HepG2 (cell line): ENCODE results near the gene NTMT1. TPM values are rescaled to one million over a fixed set of nuclear protein-coding genes. Genes with fewer than 3 reads are reported as not detected.

Experiments used
- BRD4 ChIP-seq: sonication (generic); formaldehyde crosslinking; IDR thresholded peaks from 2 replicates; pipeline ENCODE4 v1.4.0; 2020; ENCODE audit warnings: missing genetic modification reagents
- KLF9 ChIP-seq: IDR thresholded peaks from 2 replicates; pipeline ENCODE4 v1.6.1; 2016; ENCODE audit warnings: low read depth
- RBFOX2 ChIP-seq: fragments of 200-400 bp; formaldehyde crosslinking; IDR thresholded peaks from 2 replicates; pipeline ENCODE4 v1.6.1; 2017; ENCODE audit warnings: low read depth, mild to moderate bottlenecking, low read length
- SMARCC2 ChIP-seq: fragments of 450-650 bp; IDR thresholded peaks from 2 replicates; pipeline ENCODE4 v1.6.1; 2017; ENCODE audit warnings: antibody characterized with exemption, mild to moderate bottlenecking
- TMF1 ChIP-seq: sonication (generic); formaldehyde crosslinking; IDR thresholded peaks from 2 replicates; pipeline ENCODE4 v1.8.1; 2022; ENCODE audit warnings: low read depth, missing genetic modification reagents
- ZNF234 ChIP-seq: sonication (generic); formaldehyde crosslinking; conservative IDR thresholded peaks from 2 replicates; pipeline ENCODE4 v1.5.1; 2020; ENCODE audit warnings: mild to moderate bottlenecking, missing genetic modification reagents
- ZNF589 ChIP-seq: sonication (generic); formaldehyde crosslinking; conservative IDR thresholded peaks from 2 replicates; pipeline ENCODE4 v1.8.0; 2022; ENCODE audit warnings: mild to moderate bottlenecking, moderate library complexity, missing genetic modification reagents
- polyA plus RNA-seq, 8 experiments: library from polyadenylated mRNA; depleted of rRNA in 3 of 8; stranded (reverse) in 7 of 8; unstranded in 1 of 8; fragments of >200 nt; fragmentation: Illumina TruSeq in 4 of 8; extraction: Trizol in 4 of 8; gene quantifications; 2 replicates each; pipeline versions ENCODE4 v1.2.1 to v1.2.3, GENCODE V29; 2011 to 2016; ENCODE audit warnings: low read depth in 4 of 8, missing spikeins in 1 of 8, mixed read lengths in 1 of 8; ENCODE audit not compliant: insufficient read depth in 1 of 8
- total RNA-seq, 5 experiments: library from RNA; depleted of rRNA; stranded (reverse); fragments of >200 nt; fragmentation: Illumina TruSeq; extraction: Trizol; gene quantifications; 2 replicates each; pipeline ENCODE4 v1.2.3, GENCODE V29; 2016; ENCODE audit warnings: low read depth in 1 of 5
- TF ChIP-seq, protein P1 (sequence below): fragments of 450-650 bp; IDR thresholded peaks from 2 replicates; pipeline ENCODE4 v1.6.1; 2016
- TF ChIP-seq, protein P2 (sequence below): sonication (generic); formaldehyde crosslinking; IDR thresholded peaks from 2 replicates; pipeline ENCODE4 v1.5.0; 2020; ENCODE audit warnings: missing genetic modification reagents

NTMT1 gene
- total and polyA plus RNA-seq, 2 of the 13 experiments (the other 11 are each of a cell fraction or from before 2014, with no cell fraction given) = 49.1 to 53.8 TPM

DNA sequence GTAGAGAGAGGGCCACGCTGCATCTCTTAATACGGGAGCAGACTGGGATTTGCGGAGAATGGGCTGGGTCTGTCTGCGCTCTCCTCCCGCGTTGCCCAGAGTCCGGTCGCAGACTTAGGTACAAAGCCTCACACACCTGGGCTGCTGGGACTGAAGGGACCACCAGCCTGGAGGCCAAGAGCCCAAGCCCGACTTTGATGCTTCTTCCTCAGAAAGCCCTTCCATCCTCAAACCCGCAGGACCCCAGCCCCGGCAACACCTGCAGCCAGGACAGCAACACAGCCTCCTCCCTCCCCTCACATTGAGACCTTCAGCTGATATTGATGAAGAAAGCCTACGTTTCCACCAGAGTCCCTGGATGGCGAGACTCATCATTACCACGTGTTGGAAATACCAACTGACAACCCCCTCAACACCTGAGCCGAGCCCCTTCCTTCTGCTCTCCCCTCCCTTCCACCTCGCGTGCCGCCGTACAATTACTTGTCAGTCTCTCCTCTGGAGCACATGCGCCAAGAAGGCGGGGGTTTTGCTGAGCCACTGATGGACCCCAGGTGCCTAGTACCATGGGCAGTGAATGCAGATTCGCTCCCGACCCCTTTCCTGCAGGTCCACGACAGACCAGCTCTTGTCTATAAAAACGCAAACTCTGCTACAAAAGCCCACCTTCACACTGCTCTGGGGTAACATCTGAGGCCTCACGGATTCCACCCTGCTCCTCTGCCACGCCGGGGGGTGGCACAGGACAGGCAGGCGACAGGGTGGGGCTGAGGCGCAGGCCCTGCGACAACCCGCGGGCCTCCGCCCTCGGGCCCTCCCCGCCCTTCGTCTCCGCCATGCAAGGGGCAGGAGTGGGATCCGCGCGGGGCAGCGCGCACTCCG lies 15.1 kb downstream of the NTMT1 start (continued):
- TF ChIP-seq, protein P1, sequence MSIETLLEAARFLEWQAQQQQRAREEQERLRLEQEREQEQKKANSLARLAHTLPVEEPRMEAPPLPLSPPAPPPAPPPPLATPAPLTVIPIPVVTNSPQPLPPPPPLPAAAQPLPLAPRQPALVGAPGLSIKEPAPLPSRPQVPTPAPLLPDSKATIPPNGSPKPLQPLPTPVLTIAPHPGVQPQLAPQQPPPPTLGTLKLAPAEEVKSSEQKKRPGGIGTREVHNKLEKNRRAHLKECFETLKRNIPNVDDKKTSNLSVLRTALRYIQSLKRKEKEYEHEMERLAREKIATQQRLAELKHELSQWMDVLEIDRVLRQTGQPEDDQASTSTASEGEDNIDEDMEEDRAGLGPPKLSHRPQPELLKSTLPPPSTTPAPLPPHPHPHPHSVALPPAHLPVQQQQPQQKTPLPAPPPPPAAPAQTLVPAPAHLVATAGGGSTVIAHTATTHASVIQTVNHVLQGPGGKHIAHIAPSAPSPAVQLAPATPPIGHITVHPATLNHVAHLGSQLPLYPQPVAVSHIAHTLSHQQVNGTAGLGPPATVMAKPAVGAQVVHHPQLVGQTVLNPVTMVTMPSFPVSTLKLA = 0 out of 2 replicates have a peak, but pooled peaks have one; percentile 15
- TF ChIP-seq RBFOX2 = no peak
- no peak for TF ChIP-seq ZNF234
- TF ChIP-seq, protein P2, sequence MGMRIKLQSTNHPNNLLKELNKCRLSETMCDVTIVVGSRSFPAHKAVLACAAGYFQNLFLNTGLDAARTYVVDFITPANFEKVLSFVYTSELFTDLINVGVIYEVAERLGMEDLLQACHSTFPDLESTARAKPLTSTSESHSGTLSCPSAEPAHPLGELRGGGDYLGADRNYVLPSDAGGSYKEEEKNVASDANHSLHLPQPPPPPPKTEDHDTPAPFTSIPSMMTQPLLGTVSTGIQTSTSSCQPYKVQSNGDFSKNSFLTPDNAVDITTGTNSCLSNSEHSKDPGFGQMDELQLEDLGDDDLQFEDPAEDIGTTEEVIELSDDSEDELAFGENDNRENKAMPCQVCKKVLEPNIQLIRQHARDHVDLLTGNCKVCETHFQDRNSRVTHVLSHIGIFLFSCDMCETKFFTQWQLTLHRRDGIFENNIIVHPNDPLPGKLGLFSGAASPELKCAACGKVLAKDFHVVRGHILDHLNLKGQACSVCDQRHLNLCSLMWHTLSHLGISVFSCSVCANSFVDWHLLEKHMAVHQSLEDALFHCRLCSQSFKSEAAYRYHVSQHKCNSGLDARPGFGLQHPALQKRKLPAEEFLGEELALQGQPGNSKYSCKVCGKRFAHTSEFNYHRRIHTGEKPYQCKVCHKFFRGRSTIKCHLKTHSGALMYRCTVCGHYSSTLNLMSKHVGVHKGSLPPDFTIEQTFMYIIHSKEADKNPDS (CRISPR knock-in tag) = no peak
- TF ChIP-seq KLF9 (CRISPR knock-in tag) = no peak
- TF ChIP-seq ZNF589 = 0 out of 2 replicates have a peak, but pooled peaks have one; percentile 9
- TF ChIP-seq SMARCC2 = no peak
- no peak for TF ChIP-seq TMF1 (CRISPR knock-in tag)
- TF ChIP-seq BRD4 (CRISPR knock-in tag) = no peak
